Stimulated activated CD4-positive, alpha-beta T cell treated with anti-CD3 and anti-CD28 coated beads, Interleukin-1b, Interleukin-23, amount 100 ng/mL, for 48 hours (primary cell): ENCODE data around the gene RET.
"Not testable (repeated sequence)": the region's sequence is repeated elsewhere in the genome, so short reads cannot be mapped to it uniquely, and the experiment has no call there.

Experiments used
- DNase-seq: peaks from one replicate; pipeline ENCODE4 v3.0.0-alpha.2; 2020

The RET gene

DNA sequence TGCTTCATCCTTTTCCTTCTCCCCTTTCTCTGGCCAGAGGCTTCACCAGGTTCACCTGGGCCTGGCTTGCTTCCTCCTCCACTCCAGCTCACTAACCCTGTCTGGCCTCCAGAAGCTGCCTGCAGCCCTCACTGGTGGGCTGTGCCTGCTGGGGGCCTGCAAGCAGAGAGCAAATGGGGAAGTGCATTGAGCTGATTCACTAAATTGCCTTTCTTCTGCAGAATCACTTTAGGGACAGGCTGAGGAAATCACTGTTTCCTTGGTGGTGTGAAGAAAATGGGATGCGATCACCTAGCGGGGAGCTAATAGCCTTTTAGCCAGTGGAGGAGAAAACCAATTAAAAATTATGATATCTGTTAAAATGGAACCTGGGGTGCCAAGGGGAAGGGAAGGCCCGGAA, 3.0 kb downstream of the RET start:
- DNase-seq: no peak

DNA sequence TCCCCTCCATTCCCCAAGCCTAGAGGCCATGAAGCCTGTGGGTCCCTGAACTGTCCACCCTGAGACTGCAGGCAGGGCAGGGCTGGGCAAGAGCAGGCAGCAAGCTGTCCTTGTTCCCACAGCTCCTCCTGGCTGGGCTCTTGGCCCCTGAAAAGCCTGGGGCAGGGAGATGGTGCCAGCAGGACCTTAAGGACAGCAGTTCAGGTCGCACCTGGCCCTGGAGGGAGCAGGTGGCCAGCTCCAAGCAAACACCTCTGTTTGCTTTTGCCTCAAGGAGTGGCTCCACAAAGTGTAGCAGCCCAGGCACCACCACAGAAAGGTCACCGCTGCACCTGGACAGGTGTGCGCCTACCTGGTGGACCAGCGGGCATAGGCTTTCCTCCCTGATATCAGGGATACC, 5.2 kb downstream of the RET start:
- no peak for DNase-seq

DNA sequence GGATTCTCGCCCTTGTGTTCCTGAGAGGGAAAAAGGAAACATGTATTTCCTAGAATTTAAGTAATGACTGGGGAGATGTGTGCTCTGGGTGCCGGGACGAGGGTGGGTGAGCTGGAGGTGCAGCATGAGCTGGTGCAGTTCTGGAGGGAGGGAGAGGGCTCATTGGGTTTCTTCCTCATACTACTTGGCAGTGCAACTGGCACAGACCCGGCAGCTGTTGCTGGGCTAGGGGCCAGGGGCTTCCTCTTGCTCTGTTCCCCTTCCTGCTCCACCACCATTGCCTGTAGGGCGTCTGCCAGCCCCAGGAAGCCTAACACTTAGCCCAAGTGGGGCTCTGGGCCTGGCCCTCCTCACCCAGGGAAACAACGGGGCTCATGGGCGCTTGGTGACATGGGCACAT, 5.9 kb downstream of the RET start:
- DNase-seq: no peak

DNA sequence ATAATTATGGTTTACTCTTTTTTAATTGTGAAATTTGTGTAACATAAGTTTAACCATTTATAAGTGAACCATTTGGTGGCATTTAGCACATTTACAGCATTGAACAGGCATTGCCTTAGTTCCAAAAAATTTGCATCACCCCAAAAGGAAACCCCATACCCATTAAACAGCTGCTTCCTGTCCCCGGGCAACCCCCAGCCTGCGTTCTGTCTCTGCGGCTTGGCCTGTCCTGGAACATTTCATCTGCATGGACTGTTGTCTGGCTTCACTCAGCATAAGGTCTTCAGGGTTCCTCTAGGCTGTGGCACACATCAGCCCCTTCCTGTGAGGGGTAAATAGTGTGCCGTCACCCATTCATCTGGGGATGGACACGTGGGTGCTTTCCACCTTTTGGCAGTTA, 6.9 kb downstream of the RET start:
- DNase-seq: no peak

DNA sequence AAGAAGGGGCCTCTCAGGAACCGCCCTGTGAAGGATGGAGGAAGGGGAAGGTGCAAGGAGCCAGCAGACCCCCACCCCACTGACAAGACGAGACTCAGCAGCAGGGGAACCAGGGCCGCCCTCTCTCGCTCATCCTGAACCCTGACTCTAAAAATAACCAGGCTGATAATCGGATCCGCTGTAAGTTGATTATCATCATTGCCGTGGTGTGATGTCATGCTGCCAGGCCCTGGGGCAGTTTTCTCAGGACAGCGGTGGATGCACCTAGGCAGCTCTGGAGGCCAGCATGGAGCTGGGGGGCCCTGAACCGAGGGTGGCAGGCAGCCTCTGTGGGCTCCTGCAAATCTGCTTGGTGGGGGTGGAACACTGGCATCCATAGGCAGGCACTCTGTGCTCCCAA, 7.9 kb downstream of the RET start:
- DNase-seq: no peak

DNA sequence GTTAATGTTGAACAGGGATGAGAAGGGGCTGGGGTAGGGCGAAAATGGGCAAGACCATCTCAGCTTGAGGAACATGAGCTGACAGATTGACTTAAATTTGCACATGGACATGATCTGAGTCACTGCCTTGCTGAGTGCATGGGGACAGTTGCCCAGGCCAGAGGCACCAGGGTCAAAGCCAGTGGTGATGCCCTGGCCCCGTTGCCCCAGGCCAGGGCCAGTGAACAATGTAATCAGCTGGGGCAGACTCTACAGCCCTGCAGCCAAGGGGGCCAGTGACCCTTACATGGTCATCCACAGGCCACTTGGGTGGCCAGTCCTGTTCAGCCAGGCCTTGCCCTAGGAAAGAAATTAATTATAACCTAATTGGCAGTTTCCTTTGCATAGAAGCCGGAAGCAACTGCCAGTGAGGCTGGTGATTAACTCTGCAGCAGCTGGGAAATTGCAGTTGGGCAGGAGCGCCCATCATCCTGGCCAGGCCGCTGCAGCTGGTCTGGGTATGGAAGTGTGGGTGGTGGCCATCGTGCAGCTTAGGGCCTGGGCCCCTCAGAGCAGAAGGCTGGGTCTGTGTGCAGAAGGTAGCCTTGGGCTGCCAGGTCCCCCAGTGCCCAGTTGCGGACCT, 9.6 kb downstream of the RET start:
- DNase-seq: no peak

DNA sequence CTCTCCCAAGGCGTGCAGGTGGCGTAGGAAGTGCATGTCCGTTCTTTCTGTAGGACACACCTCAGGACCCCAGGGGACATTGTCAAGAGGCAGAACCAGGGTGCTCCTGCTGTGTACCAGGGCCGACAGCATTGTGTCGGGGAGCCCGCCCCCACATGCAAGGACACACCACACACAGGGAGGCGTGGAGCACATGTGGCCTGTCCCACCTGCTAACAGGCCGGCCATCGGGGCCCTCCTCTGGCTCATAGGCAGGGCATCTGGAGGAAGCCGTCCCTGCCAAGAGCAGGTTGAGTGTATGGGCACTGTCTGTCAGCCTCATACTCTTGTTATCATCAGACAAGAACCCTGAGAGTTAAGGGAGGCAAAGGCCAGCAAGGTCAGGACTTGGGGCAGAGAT, 12.7 kb downstream of the RET start:
- no peak for DNase-seq

- no peak for DNase-seq
Measured at GRCh38 chr10:43090188-43090587, 13.3 kb downstream of the RET start.

GRCh38 chr10:43090664-43091063, 13.8 kb downstream of the RET start:
- DNase-seq: no peak

DNA sequence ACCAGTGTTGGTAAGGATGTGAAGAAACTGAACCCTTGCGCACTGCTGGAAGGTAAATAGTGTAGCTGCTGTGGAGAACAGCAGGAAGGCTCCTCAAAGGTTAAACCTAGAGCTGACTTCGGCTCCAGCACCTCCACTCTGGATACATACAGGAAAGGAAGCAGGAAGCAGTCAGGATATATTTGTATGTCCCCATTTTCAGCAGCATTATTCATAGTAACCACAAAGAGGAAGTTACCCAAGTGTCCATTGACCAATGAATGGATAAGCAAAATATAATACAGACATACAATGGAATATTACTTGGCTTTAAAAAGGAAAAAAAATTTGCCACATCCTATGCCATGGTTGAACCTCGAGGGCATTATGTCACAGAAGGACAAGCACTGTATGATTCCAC, 15.0 kb downstream of the RET start:
- DNase-seq: no peak

GRCh38 chr10:43093423-43094076, 16.7 kb downstream of the RET start:
- no peak for DNase-seq

- DNase-seq: no peak
Measured at GRCh38 chr10:43094085-43094484, 17.2 kb downstream of the RET start.

- not testable (repeated sequence) for DNase-seq
Measured at GRCh38 chr10:43099339-43099738, 22.5 kb downstream of the RET start.

GRCh38 chr10:43099928-43100327, 23.1 kb downstream of the RET start:
- DNase-seq: no peak

- no peak for DNase-seq
Measured at GRCh38 chr10:43100366-43100765, 23.5 kb downstream of the RET start.

GRCh38 chr10:43102063-43102828, 25.4 kb downstream of the RET start:
- DNase-seq: no peak

- DNase-seq: peak; percentile 77
Measured at GRCh38 chr10:43105102-43105955, 28.5 kb downstream of the RET start.

- DNase-seq: no peak
Measured at GRCh38 chr10:43105956-43106229, 29.0 kb downstream of the RET start.

DNA sequence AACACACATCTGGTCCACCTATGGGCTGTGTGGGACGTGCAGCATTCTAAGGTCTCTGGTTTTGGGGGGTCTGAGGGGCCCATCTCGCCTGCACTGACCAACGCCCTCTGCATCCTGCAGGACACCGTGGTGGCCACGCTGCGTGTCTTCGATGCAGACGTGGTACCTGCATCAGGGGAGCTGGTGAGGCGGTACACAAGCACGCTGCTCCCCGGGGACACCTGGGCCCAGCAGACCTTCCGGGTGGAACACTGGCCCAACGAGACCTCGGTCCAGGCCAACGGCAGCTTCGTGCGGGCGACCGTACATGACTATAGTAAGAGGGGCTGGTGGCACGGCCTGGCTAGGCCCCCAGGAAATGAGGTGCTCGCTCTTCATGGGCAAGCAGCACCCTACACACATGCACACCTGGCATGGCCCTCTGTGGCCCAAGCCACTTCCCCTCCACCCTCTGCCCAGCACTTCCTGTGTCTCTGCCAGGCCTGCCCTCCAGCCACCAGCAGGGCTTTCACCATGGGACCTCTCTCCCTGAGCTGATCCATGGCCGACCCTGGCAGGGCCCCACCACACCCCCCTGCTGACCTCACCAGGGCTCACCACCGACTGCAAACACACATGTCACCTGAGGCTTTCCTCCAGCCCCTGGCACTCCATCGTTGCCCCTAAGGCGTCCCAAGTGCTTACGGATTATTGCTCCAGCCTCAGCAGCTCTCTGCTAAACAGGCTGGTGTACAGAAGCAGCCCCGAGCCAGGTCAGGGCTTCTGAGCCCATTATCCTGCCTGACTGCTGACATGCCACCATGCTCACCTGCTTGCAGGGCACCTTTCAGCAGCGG, 29.6 kb downstream of the RET start:
- DNase-seq: no peak

- no peak for DNase-seq
Measured at GRCh38 chr10:43108951-43109350, 32.1 kb downstream of the RET start.

DNA sequence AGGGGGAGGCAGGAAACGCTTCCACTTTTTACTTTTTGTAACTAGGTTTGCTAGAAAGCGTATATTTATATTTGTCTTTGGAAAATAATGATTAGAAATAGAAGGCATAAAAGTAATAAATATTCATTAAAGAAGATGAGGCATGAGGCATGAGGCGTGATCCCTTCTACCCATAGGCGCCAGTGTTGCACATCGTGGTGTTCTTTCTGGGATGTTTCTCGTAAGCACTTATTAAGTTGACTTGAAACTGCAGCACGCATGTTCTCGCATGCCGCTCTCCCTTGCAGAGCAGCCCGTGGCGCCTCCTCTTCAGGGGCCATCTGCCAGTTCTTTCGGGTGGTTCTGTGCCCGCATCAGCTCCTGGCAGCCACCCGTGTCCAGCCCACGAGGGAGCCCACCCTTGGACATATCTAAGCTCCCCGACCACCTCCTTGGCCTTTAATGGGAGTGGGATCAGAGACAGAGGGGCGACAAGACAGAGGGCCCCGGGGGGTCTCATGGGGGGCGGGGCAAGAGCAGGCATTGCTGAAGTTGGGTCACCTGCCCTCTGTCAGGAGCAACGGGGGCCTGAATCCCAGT, 32.9 kb downstream of the RET start:
- DNase-seq: no peak

GRCh38 chr10:43110338-43111071, 33.6 kb downstream of the RET start:
- DNase-seq: no peak
